Measurements from ENCODE around the gene LRRC2.

GRCh38 chr3:46578973-46579755 is 13.1 kb upstream of the LRRC2 start:
- TF ChIP-seq, protein P1, sequence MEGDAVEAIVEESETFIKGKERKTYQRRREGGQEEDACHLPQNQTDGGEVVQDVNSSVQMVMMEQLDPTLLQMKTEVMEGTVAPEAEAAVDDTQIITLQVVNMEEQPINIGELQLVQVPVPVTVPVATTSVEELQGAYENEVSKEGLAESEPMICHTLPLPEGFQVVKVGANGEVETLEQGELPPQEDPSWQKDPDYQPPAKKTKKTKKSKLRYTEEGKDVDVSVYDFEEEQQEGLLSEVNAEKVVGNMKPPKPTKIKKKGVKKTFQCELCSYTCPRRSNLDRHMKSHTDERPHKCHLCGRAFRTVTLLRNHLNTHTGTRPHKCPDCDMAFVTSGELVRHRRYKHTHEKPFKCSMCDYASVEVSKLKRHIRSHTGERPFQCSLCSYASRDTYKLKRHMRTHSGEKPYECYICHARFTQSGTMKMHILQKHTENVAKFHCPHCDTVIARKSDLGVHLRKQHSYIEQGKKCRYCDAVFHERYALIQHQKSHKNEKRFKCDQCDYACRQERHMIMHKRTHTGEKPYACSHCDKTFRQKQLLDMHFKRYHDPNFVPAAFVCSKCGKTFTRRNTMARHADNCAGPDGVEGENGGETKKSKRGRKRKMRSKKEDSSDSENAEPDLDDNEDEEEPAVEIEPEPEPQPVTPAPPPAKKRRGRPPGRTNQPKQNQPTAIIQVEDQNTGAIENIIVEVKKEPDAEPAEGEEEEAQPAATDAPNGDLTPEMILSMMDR (IDR thresholded peaks at IDR 0.05) = no peak
- TF ChIP-seq POLR2A (IDR thresholded peaks at IDR 0.05) (no peak), POLR2AphosphoS5 (IDR thresholded peaks at IDR 0.05; ENCODE audit: insufficient read depth in 1 of 2, low read depth in 1 of 2) (no peak)
